Measurements from ENCODE around the gene CASP8AP2. TPM values are rescaled to one million over a fixed set of nuclear protein-coding genes. Genes with fewer than 3 reads are reported as not detected.
"Not testable (repeated sequence)": the region's sequence is repeated elsewhere in the genome, so short reads cannot be mapped to it uniquely, and the experiment has no call there.

CASP8AP2 gene
- total RNA-seq, 2 experiments from 2014 or later = 32.2 to 32.3 TPM

DNA sequence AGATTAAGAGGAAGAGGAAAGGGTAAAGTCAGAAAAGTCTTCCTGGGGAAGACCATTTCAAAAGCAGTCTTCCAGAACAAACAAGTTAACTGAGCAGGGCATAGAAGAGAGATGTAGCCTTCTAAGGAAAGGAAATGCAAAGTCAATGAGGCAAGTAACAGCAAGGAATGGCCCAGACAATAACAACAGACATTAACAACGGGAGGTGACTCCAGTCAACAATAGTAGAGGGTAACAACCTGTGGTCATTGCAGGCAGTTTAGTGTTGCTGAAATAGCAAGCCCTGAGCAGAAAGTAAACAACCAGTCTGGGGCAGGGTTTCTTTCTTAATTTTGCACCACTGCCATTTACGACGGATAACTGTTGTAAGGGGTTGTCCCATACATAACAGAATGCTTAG lies 12.2 kb upstream of the CASP8AP2 start:
- POLR2A ChIA-PET = no interaction called here
- CTCF ChIA-PET = interaction anchor here (0.5 kb wide), 1 partner anchor 52 kb away, joined by 3 read pairs; no protein-coding TSS in a partner anchor

DNA sequence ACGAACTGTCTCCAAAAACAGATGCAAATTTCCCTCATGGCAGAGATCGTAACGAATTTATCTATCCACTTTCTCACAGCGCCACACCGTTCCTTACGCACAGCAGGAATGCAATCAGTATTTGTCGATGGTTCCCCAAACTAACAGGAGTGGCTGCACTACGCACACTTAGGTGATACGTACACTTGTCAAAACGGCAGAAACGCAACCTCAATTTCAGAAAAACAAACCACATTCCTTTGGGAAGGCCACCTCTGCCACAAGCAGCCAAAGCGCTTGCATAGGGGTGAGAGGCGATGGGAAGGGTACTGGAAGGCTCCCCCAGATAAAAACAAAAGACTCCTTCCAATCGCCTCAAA lies 10.7 kb upstream of the CASP8AP2 start:
- ChIA-PET POLR2A (interaction anchor here (1.6 to 2.3 kb wide), 3 partner anchors 10 to 180 kb away, joined by 4 to 34 read pairs (median 8); partner anchors contain the start of genes CASP8AP2 and LYRM2), CTCF (interaction anchor here (0.9 to 1.8 kb wide), 2 partner anchors 10 to 17 kb away, joined by 3 to 15 read pairs; partner anchors contain the start of gene CASP8AP2)

DNA sequence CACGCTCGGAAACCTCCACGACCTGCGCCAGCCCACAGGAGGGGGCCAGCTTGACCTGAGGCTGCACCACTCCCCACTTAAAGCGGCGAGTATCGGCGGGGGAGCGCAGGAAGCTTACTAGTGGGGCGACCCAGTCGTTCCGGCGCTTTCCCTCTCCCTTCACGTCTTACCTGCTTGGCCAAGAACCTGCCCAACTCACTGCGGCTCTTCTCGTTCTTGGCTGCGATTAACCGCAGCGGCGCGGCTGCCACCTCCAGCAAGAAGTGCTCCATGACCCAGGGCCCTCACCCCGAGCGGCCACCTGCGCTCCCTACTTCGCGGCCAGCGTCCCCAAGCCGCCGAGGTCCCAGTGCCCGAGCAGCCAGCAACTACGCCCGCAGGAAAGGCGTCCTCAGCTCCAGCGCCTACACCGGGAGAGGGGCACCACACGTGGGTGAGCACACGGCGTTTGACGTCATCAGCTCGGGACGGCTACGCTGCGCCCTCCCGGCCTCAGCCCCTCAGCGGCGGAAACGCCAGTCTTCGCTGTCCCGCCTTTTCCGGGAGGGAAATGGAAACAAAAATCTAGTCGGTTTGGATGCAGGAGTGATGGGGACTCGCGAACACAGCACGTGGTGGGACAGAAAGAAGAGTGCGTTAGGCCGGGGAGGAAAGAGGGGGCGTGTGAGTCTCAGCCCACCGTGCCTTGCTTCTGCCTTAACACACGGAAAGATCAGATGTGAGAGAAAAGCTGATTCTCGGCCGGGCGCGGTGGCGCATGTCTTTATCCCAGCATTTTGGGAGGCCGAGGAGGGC lies 10.1 kb upstream of the CASP8AP2 start, which contains the start of gene MDN1:
TSS of gene MDN1 (minus strand) at position 459 of the 795 bp plus-strand sequence. CDS start at position 272, 187 bp downstream.
- ChIA-PET CTCF (interaction anchor here (0.9 to 1.8 kb wide), 3 partner anchors 10 to 659 kb away, joined by 3 to 15 read pairs (median 3); partner anchors contain the start of gene CASP8AP2), POLR2A (interaction anchor here (0.6 to 2.3 kb wide), 4 partner anchors 9 to 567 kb away, joined by 3 to 34 read pairs (median 6); partner anchors contain the start of genes CASP8AP2 and LYRM2)

DNA sequence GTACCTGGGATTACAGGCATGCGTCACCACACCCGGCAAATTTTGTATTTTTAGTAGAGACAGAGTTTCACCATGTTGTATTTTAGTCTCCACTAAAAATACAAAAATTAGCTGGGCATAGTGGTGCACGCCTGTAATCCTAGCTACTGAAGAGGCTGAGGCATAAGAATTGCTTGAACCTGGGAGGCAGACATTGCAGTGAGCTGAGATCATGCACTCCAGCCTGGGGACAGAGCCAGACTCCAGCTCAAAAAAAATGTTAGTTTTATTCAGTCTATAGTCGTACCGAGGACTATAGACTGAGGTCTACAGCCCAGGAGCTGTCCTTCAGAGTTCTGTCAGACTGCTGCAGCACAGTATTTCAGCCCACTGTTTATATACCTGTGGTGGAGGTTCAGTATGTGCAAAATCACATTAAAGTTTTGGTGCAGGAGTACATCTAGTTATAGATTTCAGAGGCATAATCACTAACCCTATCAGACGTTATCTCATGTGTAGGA lies 3.6 kb upstream of the CASP8AP2 start:
- ChIA-PET CTCF (interaction anchor here (0.6 kb wide), 1 partner anchor 94 kb away, joined by 3 read pairs; no protein-coding TSS in a partner anchor), POLR2A (no interaction called here)

DNA sequence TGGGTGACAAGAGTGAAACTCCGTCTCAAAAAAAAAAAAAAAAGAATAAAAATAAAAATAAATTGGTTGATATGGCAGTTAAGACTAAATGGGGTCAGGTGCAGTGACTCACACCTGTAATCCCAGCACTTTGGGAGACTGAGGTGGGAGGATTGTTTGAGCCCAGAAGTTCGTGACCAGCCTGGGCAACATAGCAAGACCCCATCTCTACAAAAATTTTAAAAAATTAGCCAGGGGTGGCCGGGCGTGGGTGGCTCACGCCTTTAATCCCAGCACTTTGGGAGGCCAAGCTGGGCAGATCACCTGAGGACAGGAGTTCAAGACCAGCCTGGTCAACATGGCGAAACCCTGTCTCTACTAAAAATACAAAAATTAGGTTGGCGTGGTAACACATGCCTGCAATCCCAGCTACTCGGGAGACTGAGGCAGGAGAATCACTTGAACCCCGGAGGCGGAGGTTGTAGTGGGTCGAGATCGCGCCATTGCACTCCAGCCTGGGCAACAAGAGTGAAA lies 1.1 kb upstream of the CASP8AP2 start:
- ChIA-PET CTCF (interaction anchor here (1.5 kb wide), 1 partner anchor 9 kb away, joined by 15 read pairs; the partner anchor contains the start of gene MDN1), POLR2A (interaction anchor here (0.6 to 2.9 kb wide), 2 partner anchors 9 to 10 kb away, joined by 3 to 34 read pairs; partner anchors contain the start of gene MDN1)

DNA sequence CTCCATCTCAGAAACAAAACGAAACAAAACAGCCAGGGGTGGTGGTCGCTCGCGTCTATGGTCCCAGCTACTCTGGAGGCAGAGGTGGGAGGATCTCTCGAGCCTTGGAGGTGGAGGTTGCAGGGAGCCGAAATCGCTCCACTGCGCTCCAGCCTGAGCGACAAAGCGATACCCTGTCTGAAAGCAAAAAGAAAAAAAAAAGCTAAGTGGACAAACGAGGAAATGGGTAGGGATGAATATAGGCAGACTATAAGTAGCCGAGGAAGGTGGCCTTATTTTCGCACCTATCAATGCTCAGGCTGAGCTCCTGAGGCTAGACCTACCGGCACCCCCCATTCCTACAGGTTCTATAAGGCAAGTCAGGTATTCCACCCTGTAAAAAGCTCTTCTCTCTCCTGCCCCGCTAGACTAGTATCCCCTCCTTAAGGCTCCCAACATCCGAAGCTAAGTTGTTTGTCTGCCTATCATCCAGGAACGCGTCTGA lies 650 bp upstream of the CASP8AP2 start:
- ChIA-PET CTCF (interaction anchor here (0.7 to 1.5 kb wide), 2 partner anchors 9 to 290 kb away, joined by 3 to 15 read pairs; partner anchors contain the start of gene MDN1), POLR2A (interaction anchor here (0.5 to 2.9 kb wide), 4 partner anchors 9 to 190 kb away, joined by 3 to 34 read pairs (median 4); partner anchors contain the start of genes LYRM2 and MDN1)

DNA sequence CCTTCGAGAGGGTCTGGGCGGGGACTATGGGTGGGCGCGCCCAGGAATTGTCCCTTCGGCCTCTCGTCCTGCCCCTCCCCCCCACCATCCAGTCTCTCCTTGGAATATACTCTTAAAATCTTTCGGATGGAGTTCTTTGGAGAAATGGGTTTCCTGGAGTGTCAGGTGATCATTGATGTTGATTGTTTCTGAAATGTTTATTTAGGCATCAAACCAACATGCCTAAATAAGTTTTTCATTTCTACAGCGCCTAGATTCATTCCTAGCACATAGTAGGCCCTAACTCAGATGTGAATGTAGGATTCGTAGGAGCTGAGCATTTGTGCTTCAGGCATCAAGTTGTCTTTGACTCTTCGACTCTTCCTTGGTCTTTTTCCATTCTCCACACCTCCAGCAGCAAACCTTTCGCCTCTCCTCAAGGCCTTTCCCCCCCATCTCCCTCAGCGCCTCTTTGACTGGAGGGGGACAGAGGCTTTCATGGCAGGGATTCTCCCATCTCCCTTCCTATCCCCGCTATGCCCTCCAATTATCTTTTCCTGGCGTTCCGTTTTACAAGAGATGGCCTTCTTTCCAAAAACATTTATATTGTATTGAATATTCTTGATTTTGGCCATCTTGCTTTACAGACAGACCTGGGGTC lies 610 bp downstream of the CASP8AP2 start:
- ChIA-PET POLR2A (interaction anchor here (0.6 to 2.9 kb wide), 2 partner anchors 10 to 16 kb away, joined by 4 to 34 read pairs; partner anchors contain the start of gene MDN1), CTCF (interaction anchor here (1.5 kb wide), 1 partner anchor 10 kb away, joined by 15 read pairs; the partner anchor contains the start of gene MDN1)

DNA sequence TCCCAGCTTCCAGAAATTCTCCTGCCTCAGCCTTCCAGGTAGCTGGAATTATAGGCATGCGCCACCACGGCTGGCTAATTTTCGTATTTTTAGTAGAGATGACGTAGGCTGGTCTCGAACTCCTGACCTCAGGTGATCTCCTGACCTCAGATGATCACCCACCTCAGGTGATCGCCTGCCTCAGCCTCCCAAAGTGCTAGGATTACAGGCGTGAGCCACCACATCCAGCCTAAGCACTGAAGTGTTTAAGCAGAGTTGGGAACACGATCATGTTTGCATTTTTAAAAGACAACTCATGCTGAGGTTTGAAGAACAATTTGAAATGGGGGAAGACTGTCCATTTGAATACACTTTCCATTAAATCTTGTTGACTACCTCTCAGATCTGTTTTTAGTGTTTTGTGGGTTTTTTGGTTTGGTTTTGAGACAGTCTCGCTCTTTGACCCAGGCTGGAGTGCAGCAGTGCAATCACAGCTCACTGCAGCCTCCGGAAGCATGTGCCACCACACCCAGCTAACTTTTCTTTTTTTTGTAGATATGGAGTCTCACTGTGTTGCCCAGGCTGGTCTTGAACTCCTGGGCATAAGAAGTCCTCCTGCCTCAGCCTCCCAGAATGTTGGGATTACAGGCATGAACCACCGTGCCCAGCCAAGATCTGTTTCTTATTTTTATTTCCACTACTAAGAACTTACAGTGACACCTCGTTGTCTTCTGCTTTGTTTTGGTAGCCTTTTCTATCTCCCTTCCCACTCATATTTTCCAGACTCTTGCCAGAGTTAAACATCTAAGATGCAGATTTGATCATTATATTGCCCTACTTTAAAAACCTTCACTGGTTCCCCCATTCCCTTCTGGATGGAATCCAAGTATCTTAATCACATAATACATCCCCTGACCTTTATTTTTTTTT lies 5.5 kb downstream of the CASP8AP2 start:
- CTCF ChIA-PET = interaction anchor here (0.6 kb wide), 1 partner anchor 79 kb away, joined by 3 read pairs; no protein-coding TSS in a partner anchor
- POLR2A ChIA-PET = interaction anchor here (0.6 kb wide), 1 partner anchor 35 kb away, joined by 3 read pairs; no protein-coding TSS in a partner anchor

DNA sequence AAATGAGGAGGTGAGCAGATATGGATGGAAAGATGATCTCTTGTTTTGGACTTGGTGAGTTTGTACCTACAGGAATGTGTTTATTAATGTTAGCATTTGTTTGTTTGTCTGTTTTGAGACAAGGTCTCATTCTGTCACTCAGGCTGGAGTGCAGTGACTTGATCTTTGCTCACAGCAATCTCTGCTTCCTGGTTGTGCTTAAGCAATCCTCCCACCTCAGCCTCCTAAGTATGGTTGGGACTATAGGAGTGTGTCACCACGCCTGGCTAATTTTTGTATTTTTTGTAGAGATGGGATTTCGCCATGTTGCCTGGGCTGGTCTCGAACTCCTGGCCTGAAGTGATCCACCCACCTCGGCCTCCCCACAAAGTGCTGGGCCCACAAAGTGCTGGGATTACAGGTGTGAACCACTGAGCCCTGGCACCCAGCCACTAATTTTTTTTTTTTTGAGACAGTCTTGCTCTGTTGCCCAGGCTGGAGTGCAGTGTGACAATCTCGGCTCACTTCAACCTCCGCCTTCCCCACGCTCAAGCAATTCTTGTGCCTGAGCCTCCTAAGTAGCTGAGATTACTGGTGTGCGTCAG lies 7.1 kb downstream of the CASP8AP2 start:
- POLR2A ChIA-PET = no interaction called here
- CTCF ChIA-PET = interaction anchor here (0.9 to 1.0 kb wide), 2 partner anchors 18 to 784 kb away, joined by 3 read pairs; partner anchors contain the start of gene MDN1

DNA sequence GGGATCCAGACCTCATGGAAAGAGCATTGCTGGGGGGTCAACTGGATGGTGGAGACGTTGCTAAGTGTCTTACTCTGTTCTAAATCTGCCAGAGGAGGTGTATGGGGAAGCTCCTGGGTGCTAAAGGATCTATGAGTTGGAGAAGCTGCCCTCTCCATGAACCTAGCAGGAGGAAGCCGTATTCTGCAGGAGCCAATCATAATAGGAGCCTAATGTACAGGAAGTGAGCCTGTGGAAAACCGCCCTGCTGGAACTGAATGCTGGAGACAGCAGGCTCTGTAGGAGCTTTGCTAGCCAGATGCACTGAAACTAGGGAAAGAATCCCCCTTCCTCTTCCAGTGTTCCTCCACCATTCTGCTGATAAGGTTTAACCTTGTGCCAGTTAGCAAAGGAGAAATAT lies 10.9 kb downstream of the CASP8AP2 start:
- ChIA-PET CTCF (interaction anchor here (0.7 to 0.8 kb wide), 2 partner anchors 52 to 149 kb away, joined by 3 to 4 read pairs; no protein-coding TSS in a partner anchor), POLR2A (interaction anchor here (0.5 kb wide), 1 partner anchor 108 kb away, joined by 7 read pairs; no protein-coding TSS in a partner anchor)

DNA sequence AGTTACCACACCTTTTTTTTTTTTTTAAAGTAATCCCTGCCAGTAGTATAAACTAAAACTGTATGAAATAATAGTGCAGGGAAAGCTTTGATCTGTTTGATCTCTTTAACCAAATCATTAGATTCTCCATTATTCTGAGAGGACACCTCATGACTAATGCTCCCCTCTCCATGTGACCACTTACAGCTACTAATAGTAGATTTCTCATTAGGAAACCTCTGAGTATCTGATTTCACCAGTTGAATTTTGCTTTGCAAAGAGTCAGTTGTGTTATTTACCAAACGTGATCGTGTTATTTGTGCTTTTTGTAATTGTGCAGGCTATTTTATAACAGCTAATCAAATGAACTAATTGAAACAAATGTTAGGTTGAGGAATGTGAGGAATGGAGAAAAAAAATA lies 12.5 kb downstream of the CASP8AP2 start:
- ChIA-PET POLR2A (no interaction called here), CTCF (no interaction called here)

DNA sequence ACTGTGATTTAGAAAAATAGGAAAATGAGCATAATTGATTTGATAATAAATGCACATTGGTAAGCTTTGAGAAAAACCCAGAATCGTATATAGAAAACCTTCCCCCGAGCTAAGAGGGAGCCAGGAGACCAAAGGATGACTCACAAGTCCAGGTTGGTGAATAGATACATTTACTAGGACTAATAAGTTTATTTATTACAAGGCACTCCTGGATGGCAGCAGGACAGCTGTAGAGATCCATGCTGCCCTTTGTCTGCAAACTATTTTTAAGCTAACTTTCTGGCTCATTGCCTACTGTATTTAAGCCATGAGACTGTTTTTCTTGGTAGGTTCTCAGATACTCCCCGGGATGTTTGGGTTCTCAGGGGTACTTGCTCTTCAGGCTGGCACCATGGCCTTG lies 13.4 kb downstream of the CASP8AP2 start:
- POLR2A ChIA-PET = no interaction called here

DNA sequence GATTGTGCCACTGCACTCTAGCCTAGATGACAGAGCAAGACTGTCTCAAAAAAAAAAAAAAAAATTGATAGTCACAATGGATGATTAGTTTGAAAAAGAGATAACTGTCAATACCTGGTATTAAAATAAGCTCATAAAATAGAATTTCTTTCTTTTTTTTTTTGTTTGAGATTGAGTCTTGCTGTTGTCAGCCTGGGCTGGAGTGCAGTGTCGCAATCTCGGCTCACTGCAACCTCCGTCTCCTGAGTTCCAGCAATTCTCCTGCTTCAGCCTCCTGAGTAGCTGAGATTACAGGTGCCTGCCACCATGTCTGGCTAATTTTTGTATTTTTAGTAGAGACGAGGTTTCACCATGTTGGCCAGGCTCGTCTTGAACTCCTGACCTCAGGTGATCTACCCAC lies 17.8 kb downstream of the CASP8AP2 start:
- POLR2A ChIA-PET, CTCF ChIA-PET: not testable (repeated sequence)

More for the DNA sequence above, 13.4 kb downstream of the CASP8AP2 start:
- CTCF ChIA-PET = no interaction called here

DNA sequence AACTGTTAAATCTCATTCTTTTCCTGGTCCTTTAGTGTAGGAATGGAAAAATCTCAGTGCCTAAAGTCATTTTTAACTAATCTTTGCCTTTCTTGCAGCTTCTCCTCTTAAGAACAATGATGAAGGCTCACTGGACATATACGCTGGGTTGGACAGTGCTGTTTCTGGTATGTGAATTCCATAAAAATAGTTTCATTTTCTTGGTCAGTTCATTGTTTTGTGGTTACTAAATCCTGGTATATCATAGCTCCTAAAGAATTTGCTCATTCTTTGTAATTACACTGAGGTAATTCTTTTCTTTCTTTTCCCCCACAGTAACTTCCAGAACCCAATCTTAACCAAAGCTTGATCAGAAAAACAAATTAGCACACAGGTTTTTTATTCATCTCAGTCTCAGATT lies 23.4 kb downstream of the CASP8AP2 start:
- POLR2A ChIA-PET = no interaction called here

DNA sequence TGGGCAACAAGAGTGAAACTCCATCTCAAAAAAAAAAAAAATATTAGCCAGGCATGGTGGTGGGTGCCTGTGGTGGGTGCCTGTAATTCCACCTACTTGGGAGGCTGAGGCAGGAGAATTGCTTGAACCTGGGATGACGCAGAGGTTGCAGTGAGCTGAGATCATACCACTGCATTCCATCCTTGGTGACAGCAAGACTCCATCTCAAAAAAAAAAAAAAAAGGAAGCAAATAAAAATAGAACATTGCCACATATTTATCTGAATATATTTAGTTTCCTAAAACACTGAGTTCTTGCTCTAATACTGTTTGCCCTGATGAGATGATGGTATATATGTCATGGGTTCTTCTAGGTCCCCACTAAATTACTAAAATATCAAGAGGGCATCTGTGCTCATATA lies 28.4 kb downstream of the CASP8AP2 start:
- POLR2A ChIA-PET = no interaction called here
- CTCF ChIA-PET = no interaction called here

More for the DNA sequence above, 23.4 kb downstream of the CASP8AP2 start:
- CTCF ChIA-PET = interaction anchor here (0.7 kb wide), 1 partner anchor 368 kb away, joined by 3 read pairs; no protein-coding TSS in a partner anchor

DNA sequence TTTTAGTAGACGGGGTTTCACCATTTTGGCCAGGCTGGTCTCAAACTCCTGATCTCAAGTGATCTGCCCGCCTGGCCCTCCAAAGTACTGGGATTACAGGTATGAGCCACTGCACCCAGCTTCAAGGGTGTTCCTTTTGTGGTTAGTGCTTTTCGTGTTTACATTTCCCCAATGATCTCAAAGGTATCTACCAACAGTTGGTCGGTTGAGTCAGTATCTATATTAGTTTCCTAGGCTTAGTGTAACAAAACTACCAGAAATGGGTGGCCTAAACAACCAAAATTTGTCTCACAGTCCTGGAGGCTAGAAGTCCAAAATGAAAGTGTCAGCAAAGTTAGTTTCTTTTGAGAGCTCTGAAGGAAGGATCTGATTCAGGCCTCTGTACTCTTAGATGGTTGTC lies 30.1 kb downstream of the CASP8AP2 start:
- CTCF ChIA-PET = no interaction called here
- POLR2A ChIA-PET = interaction anchor here (0.7 kb wide), 1 partner anchor 112 kb away, joined by 3 read pairs; no protein-coding TSS in a partner anchor

DNA sequence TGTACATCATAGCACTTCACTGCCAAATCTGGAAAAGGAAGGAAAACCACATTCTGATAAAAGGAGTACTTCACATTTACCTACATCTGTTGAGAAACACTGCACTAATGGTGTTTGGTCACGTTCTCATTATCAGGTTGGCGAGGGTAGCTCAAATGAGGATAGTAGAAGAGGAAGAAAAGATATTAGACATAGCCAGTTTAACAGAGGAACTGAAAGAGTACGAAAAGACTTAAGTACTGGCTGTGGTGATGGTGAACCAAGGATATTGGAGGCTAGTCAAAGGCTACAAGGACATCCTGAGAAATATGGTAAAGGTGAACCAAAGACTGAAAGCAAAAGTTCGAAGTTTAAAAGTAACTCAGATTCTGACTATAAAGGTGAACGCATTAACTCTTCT lies 32.6 kb downstream of the CASP8AP2 start:
- POLR2A ChIA-PET = no interaction called here
- CTCF ChIA-PET = no interaction called here

DNA sequence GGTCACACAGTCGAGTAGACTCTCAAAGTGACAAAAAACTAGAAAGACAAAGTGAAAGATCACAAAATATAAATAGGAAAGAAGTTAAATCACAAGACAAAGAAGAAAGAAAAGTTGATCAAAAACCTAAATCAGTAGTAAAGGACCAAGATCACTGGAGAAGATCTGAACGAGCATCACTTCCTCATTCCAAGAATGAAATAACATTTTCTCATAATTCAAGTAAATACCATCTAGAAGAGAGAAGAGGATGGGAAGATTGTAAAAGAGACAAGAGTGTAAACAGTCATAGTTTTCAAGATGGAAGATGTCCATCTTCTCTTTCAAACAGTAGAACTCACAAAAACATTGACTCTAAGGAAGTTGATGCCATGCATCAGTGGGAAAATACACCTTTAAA lies 33.0 kb downstream of the CASP8AP2 start:
- ChIA-PET POLR2A (no interaction called here), CTCF (no interaction called here)
